GM13976 (cell line): ENCODE data around the gene RARA.

Experiments used
- DNase-seq: peaks from one replicate; pipeline ENCODE4 v3.0.0; 2012; ENCODE audit warnings: low spot score
- CTCF ChIP-seq: IDR thresholded peaks from 2 replicates; pipeline ENCODE4 v1.5.1; 2012; ENCODE audit warnings: borderline replicate concordance, mild to moderate bottlenecking; ENCODE audit not compliant: insufficient read depth; ENCODE audit errors: extremely low read depth, missing control alignments, control extremely low read depth
- in situ Hi-C: fragments of 300-500 bp; cut with MboI; formaldehyde crosslinking; loops from one replicate; pipeline ENCODE4 v1.12.0; 2022; ENCODE audit warnings: low sequenced_read_pairs, mixed read lengths, inconsistent platforms; ENCODE audit not compliant: unreplicated experiment

RARA gene

DNA sequence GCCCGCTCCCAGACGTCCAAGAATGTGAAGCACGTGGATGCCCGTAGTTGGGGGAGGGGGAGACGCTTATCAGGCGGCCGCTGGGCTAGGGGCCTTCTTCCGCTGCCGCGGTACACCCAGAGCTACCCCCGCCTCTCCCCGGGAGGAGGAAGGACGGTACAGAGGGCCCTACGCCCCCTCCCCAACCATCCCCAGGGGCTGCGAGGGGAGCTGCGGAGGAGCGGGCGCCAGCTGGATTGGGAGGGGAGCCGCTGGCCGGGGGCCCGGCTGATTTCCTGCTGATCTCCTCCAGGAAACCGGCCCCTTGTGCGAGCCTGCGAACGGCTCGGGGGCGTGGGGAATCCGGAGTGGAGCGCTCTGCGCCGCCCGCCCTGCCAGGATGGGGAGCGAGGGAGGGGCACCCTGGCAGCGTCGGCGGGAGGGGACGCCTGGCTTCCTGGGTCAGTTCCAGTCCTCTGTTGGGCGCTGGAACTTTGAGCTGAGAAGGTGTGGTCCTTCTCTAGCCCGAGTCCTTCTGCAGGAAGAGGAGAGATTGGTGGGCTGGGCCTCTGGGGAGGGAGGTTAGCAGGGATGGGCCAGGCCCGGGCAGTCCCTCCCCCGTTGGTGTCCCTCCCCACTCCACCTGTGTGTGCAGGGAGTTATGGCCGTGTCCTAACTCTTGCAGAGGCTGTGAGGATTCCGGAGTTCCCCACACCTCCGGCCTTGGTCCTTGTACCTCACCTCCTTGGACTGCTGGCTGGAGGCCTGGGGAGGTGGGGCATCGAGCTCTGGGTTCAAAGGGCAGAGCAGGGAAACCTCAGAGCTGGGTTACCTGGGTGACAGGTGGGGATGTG, 36.4 kb downstream of the RARA start:
- in situ Hi-C loops = no loop called here
- peak; percentile 63 for DNase-seq
- TF ChIP-seq CTCF = no peak

DNA sequence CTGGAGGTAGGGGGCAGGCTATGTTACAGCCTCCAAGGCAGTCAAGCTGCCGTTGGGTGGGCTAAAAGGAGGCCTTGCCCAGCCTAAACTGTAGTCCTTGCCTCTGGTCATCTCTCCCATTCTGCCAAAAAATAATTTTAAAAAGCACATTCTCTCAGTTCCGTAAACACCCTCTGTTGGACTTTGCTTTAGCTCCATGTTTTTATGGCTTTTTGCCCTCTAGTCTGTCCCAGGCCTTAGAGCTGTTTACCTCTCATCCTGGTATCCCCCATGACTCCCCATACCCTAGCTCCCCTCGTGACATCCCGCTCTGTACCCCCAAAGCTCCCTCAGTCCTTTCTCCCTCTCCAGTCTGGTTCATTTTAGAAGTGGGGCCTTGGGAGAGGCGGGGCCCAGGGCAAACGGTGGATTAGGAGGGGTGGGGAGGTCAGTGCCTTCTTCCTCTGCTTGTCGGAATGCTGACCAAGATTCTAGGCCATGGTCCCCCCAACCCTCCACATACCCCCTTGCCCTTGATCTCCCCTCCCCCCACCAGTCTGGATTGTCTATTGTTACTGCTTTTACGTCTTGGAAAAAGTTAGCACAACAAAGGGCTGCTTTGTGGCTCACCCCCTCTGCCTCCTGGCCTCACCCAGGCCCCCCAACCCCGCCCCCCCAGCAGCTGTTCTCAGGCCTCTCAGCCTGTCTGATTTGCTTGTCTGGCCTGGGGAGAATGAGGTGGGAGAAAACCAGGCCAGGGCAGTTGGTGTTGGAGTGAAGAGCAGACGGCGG, 37.2 kb downstream of the RARA start:
- no peak for DNase-seq
- in situ Hi-C loops = no loop called here
- TF ChIP-seq CTCF = no peak

GRCh38 chr17:40346765-40347158, 37.8 kb downstream of the RARA start:
- TF ChIP-seq CTCF = no peak
- in situ Hi-C loops = no loop called here
- no peak for DNase-seq

GRCh38 chr17:40347319-40348135, 38.5 kb downstream of the RARA start:
- DNase-seq = no peak
- no peak for TF ChIP-seq CTCF
- in situ Hi-C loops = no loop called here

DNA sequence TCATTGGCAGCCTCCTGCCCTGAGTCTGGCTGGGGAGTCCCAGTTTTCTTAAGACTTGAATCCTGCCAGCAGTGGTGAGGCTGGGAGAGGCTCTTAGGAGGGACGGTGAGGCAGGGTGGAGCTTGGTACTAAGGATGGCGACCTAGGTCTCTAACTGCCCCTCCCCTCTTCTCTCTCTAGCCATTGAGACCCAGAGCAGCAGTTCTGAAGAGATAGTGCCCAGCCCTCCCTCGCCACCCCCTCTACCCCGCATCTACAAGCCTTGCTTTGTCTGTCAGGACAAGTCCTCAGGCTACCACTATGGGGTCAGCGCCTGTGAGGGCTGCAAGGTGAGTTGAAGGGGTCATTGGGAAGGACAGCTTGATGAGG, 39.1 kb downstream of the RARA start:
- DNase-seq = no peak
- TF ChIP-seq CTCF = no peak
- in situ Hi-C loops = no loop called here
